CD14-positive monocyte (primary cell): ENCODE data around the gene PADI1. TPM values are rescaled to one million over a fixed set of nuclear protein-coding genes. Genes with fewer than 3 reads are reported as not detected.

Experiments
- DNase-seq, 3 donors: peaks; one replicate each; pipeline ENCODE4 v3.0.0-alpha.2; 2011 to 2022
- H2AFZ ChIP-seq: 2 replicates; pipeline ENCODE4 v1.6.0; 2012; ENCODE audit warnings: mild to moderate bottlenecking, low read depth, low read length, inconsistent platforms; ENCODE audit not compliant: insufficient read depth, poor library complexity, severe bottlenecking
- H3K27ac ChIP-seq, 2 donors: 1 replicate in 1 of 2; 2 replicates in 1 of 2; pipeline ENCODE4 v1.5.1; 2012 to 2013; ENCODE audit warnings: low read length in 2 of 2, control low read depth in 1 of 2, inconsistent platforms in 1 of 2, low read depth in 1 of 2, mild to moderate bottlenecking in 1 of 2
- H3K27me3 ChIP-seq, 2 donors: one replicate each; pipeline versions ENCODE4 v1.6.0 to v1.6.1; 2011 to 2013; ENCODE audit warnings: low read length in 2 of 2; ENCODE audit not compliant: control insufficient read depth in 2 of 2, insufficient read depth in 2 of 2
- H3K36me3 ChIP-seq, 2 donors: replicated peaks in 1 of 2; 1 replicate in 1 of 2; 2 replicates in 1 of 2; pipeline versions ENCODE4 v1.5.1 to v1.6.1; 2012 to 2013; ENCODE audit warnings: low read length in 2 of 2, control low read depth in 1 of 2, inconsistent platforms in 1 of 2, mild to moderate bottlenecking in 1 of 2; ENCODE audit not compliant: insufficient read depth in 2 of 2, control insufficient read depth in 1 of 2
- H3K4me1 ChIP-seq, 2 donors: 1 replicate in 1 of 2; 2 replicates in 1 of 2; pipeline versions ENCODE4 v1.5.1 to v1.6.1; 2012 to 2013; ENCODE audit warnings: low read length in 2 of 2, control low read depth in 1 of 2, inconsistent platforms in 1 of 2, mild to moderate bottlenecking in 1 of 2, moderate library complexity in 1 of 2; ENCODE audit not compliant: insufficient read depth in 2 of 2, control insufficient read depth in 1 of 2
- H3K4me2 ChIP-seq: replicated peaks from 2 replicates; pipeline ENCODE3; 2012; ENCODE audit warnings: low read length, moderate library complexity, mild to moderate bottlenecking; ENCODE audit not compliant: poor library complexity, severe bottlenecking; ENCODE audit errors: extremely low read depth
- H3K4me3 ChIP-seq, 3 experiments: fragments of 200-600 bp in 1 of 3; sonication (generic) in 1 of 3; replicated peaks in 1 of 3; 1 replicate in 2 of 3; 2 replicates in 1 of 3; pipeline ENCODE4 v1.5.1; 2011 to 2013; ENCODE audit warnings: low read length in 3 of 3, mild to moderate bottlenecking in 3 of 3, control low read depth in 2 of 3, low read depth in 2 of 3, inconsistent platforms in 1 of 3, moderate library complexity in 1 of 3
- H3K79me2 ChIP-seq: 2 replicates; pipeline ENCODE4 v1.6.0; 2012; ENCODE audit warnings: mild to moderate bottlenecking, control low read depth, inconsistent platforms, low read length, moderate library complexity; ENCODE audit not compliant: insufficient read depth
- H3K9ac ChIP-seq: 2 replicates; pipeline ENCODE4 v1.6.0; 2017; ENCODE audit warnings: low read length, mild to moderate bottlenecking; ENCODE audit not compliant: insufficient read depth, poor library complexity, severe bottlenecking
- H3K9me3 ChIP-seq, 2 donors: replicated peaks in 1 of 2; 1 replicate in 1 of 2; 2 replicates in 1 of 2; pipeline versions ENCODE4 v1.5.1 to v1.6.1; 2012 to 2013; ENCODE audit warnings: low read length in 2 of 2, control low read depth in 1 of 2; ENCODE audit not compliant: control insufficient read depth in 1 of 2, insufficient read depth in 1 of 2
- H4K20me1 ChIP-seq: 2 replicates; pipeline ENCODE4 v1.6.0; 2012; ENCODE audit warnings: mild to moderate bottlenecking, low read length, control low read depth, moderate library complexity; ENCODE audit not compliant: insufficient read depth
- H3K27ac Mint-ChIP-seq, 7 donors: one replicate each; pipeline ENCODE4 v1.8.0; 2020; ENCODE audit warnings: mild to moderate bottlenecking in 7 of 7, mixed read lengths in 7 of 7, moderate library complexity in 6 of 7, inconsistent platforms in 2 of 7
- H3K27me3 Mint-ChIP-seq, 3 donors: one replicate each; pipeline ENCODE4 v1.8.0; 2021 to 2022; ENCODE audit warnings: low read depth in 3 of 3, mild to moderate bottlenecking in 3 of 3, mixed read lengths in 3 of 3, moderate library complexity in 3 of 3, inconsistent platforms in 1 of 3
- H3K36me3 Mint-ChIP-seq, 2 donors: one replicate each; pipeline ENCODE4 v1.8.0; 2020; ENCODE audit warnings: mixed read lengths in 2 of 2, inconsistent platforms in 1 of 2, mild to moderate bottlenecking in 1 of 2
- H3K4me1 Mint-ChIP-seq: one replicate; pipeline ENCODE4 v1.8.0; 2020; ENCODE audit warnings: mild to moderate bottlenecking, mixed read lengths
- H3K4me3 Mint-ChIP-seq, 2 donors: one replicate each; pipeline ENCODE4 v1.8.0; 2020; ENCODE audit warnings: mild to moderate bottlenecking in 2 of 2, mixed read lengths in 2 of 2, moderate library complexity in 1 of 2
- H3K9me3 Mint-ChIP-seq, 7 donors: one replicate each; pipeline ENCODE4 v1.8.0; 2020 to 2022; ENCODE audit warnings: mixed read lengths in 7 of 7, mild to moderate bottlenecking in 6 of 7, moderate library complexity in 6 of 7, inconsistent platforms in 2 of 7
- CTCF ChIP-seq: fragments of 200-600 bp; IDR thresholded peaks from one replicate; pipeline ENCODE4 v1.8.0; 2022; ENCODE audit warnings: antibody characterized with exemption, mild to moderate bottlenecking
- WGBS: methylation state at CpG from one replicate; pipeline ENCODE4 v1.1.5; 2013; ENCODE audit warnings: missing lambda C conversion rate; ENCODE audit not compliant: insufficient coverage; 5-methylcytosine and 5-hydroxymethylcytosine counted together
- intact Hi-C, 2 donors: fragments of 100-400 bp; cut with micrococcal nuclease; formaldehyde crosslinking; loops; one replicate each; pipeline versions ENCODE4 v1.15.0 to v1.15.1; 2023
- polyA plus RNA-seq, 3 donors: library from polyadenylated mRNA; depleted of rRNA in 1 of 3; unstranded in 2 of 3; stranded (reverse) in 1 of 3; fragments of 300-500 nt in 2 of 3; fragments of >200 nt in 1 of 3; fragmentation: Illumina TruSeq in 2 of 3; gene quantifications; 1 replicate in 2 of 3; 2 replicates in 1 of 3; pipeline ENCODE4 v1.2.3, GENCODE V29; 2012 to 2021

PADI1 gene
- polyA plus RNA-seq, 3 donors: not detected

- intact Hi-C loops: no loop called here
- H3K4me3 ChIP-seq: no peak overlapping the region
- Mint-ChIP-seq H3K9me3 (peaks cover 2 to 9% (median 5%) of the 10 kb centered on the region in 7 donors), H3K4me3 (no peak overlapping the region), H3K27me3 (peaks cover 6 to 10% (median 10%) of the 10 kb centered on the region in 3 donors), H3K27ac (peak overlapping the region in 1 of 7 donors; percentile 43), H3K4me1 (peaks cover 7% of the 10 kb centered on the region), H3K36me3 (no peaks in the 10 kb centered on the region)
- no peak for DNase-seq
- no peak overlapping the region for H3K4me2 ChIP-seq
- H3K27ac ChIP-seq: no peak overlapping the region
- WGBS: 100% methylated on average over 5 of the region's 7 CpGs
- H3K9ac ChIP-seq: no peak overlapping the region
- H3K9me3 ChIP-seq: no peaks in the 10 kb centered on the region
- H3K27me3 ChIP-seq: no peaks in the 10 kb centered on the region
- peaks cover 4 to 7% of the 10 kb centered on the region in 2 donors for H3K4me1 ChIP-seq
- H4K20me1 ChIP-seq: no peaks in the 10 kb centered on the region
- no peak for TF ChIP-seq CTCF
- no peak overlapping the region for H2AFZ ChIP-seq
- no peaks in the 10 kb centered on the region for H3K79me2 ChIP-seq
- H3K36me3 ChIP-seq: no peaks in the 10 kb centered on the region
Measured at GRCh38 chr1:17163371-17163770, 41.6 kb upstream of the PADI1 start.

- peak overlapping the region in 1 of 7 donors; percentile 43 for H3K27ac Mint-ChIP-seq
- H3K27ac ChIP-seq: no peak overlapping the region
- no peak overlapping the region for H3K4me2 ChIP-seq
- no peaks in the 10 kb centered on the region for H3K9me3 ChIP-seq
- no peaks in the 10 kb centered on the region for H3K79me2 ChIP-seq
- H3K27me3 Mint-ChIP-seq: peaks cover 6 to 10% (median 10%) of the 10 kb centered on the region in 3 donors
- peaks cover 4 to 7% of the 10 kb centered on the region in 2 donors for H3K4me1 ChIP-seq
- H4K20me1 ChIP-seq: no peaks in the 10 kb centered on the region
- no peak overlapping the region for H3K4me3 Mint-ChIP-seq
- no peaks in the 10 kb centered on the region for H3K36me3 Mint-ChIP-seq
- 92% methylated on average over 14 of the region's 16 CpGs for WGBS
- H3K9me3 Mint-ChIP-seq: peaks cover 0 to 5% (median 2%) of the 10 kb centered on the region in 7 donors
- no peak overlapping the region for H2AFZ ChIP-seq
- H3K27me3 ChIP-seq: no peaks in the 10 kb centered on the region
- DNase-seq: no peak
- no peaks in the 10 kb centered on the region for H3K36me3 ChIP-seq
- TF ChIP-seq CTCF: no peak
- intact Hi-C loops: no loop called here
- peaks cover 7% of the 10 kb centered on the region for H3K4me1 Mint-ChIP-seq
- no peak overlapping the region for H3K4me3 ChIP-seq
- H3K9ac ChIP-seq: no peak overlapping the region
Measured at GRCh38 chr1:17163789-17164666, 40.9 kb upstream of the PADI1 start.
